HCT116 (cell line): Measurements from ENCODE around the gene IFRD2. TPM values are rescaled to one million over a fixed set of nuclear protein-coding genes. Genes with fewer than 3 reads are reported as not detected.
A peak's percentile ranks its signal among the peaks of the same experiment; 100 is the strongest.

Experiments used
- ATAC-seq: fragments of 200-7000 bp; cut with Tn5 transposase; 2 replicates; pipeline ENCODE4 v1.9.1; 2020; ENCODE audit warnings: mild to moderate bottlenecking, moderate library complexity
- BruUV-seq: library from RNA; stranded (reverse); fragments of 400-500 nt; replicated peaks from 2 replicates; lab custom pipeline; 2021; lab: Mats Ljungman, UMichigan
- CTCF ChIA-PET: fragments of 300-600 bp; sonication (Branson Sonifier 250); formaldehyde crosslinking; loops from one replicate; lab custom pipeline; 2021; ENCODE audit warnings: antibody characterized with exemption; lab: Charles Lee
- POLR2A ChIA-PET: fragments of 300-600, 350-600 bp; sonication (Branson Sonifier 250); formaldehyde crosslinking; loops from one replicate; lab custom pipeline; 2021; ENCODE audit warnings: antibody characterized with exemption; lab: Charles Lee
- RAD21 ChIA-PET, 2 experiments: fragments of 300-600 bp; sonication (Branson Sonifier 250); formaldehyde crosslinking; loops; one replicate each; lab custom pipeline; 2023; ENCODE audit warnings: low total read pairs in 2 of 2; ENCODE audit not compliant: uncharacterized antibody in 2 of 2, unreplicated experiment in 2 of 2, low non-redundant PET in 1 of 2; lab: Charles Lee
- DNase-seq: peaks from one replicate; pipeline ENCODE4 v3.0.0-alpha.2; 2010; ENCODE audit warnings: low read depth, low spot score
- H2AFZ ChIP-seq: fragments of 200-600 bp; shearing (Covaris generic), sonication (generic); 2 replicates; pipeline ENCODE4 v1.6.1; 2017; ENCODE audit warnings: low read depth, mixed run types, mixed read lengths, antibody characterized with exemption, low read length; ENCODE audit not compliant: poor library complexity, severe bottlenecking
- H3K27ac ChIP-seq: 2 replicates; pipeline ENCODE4 v1.5.1; 2012; ENCODE audit warnings: low read depth, low read length
- H3K27me3 ChIP-seq: fragments of 200-600 bp; sonication (generic); 2 replicates; pipeline ENCODE4 v1.6.1; 2016; ENCODE audit warnings: mixed run types, low read length, mixed read lengths; ENCODE audit not compliant: insufficient read depth
- H3K36me3 ChIP-seq, 2 experiments: fragments of 200-500 bp in 1 of 2; fragments of 200-600 bp in 1 of 2; sonication (Bioruptor generic) in 1 of 2; sonication (generic) in 1 of 2; 2 replicates each; pipeline versions ENCODE4 v1.5.1 to v1.6.1; 2014 to 2016; ENCODE audit warnings: low read length in 2 of 2, inconsistent platforms in 1 of 2, mixed read lengths in 1 of 2, mixed run types in 1 of 2; ENCODE audit not compliant: insufficient read depth in 2 of 2, control insufficient read depth in 1 of 2
- H3K4me1 ChIP-seq, 2 experiments: fragments of 200-600 bp in 1 of 2; sonication (generic) in 1 of 2; 2 replicates each; pipeline versions ENCODE4 v1.5.1 to v1.6.1; 2012 to 2017; ENCODE audit warnings: low read length in 2 of 2, inconsistent platforms in 1 of 2, mild to moderate bottlenecking in 1 of 2, mixed read lengths in 1 of 2, mixed run types in 1 of 2, moderate library complexity in 1 of 2; ENCODE audit not compliant: insufficient read depth in 2 of 2, control insufficient read depth in 1 of 2
- H3K4me2 ChIP-seq: fragments of 200-600 bp; sonication (generic); 2 replicates; pipeline ENCODE4 v1.6.1; 2017; ENCODE audit warnings: mixed run types, low read length, mixed read lengths
- H3K4me3 ChIP-seq, 2 experiments: fragments of 200-600 bp in 1 of 2; sonication (generic) in 1 of 2; replicated peaks in 1 of 2; 2 replicates each; pipeline ENCODE4 v1.5.1; 2011 to 2016; ENCODE audit warnings: low read length in 2 of 2, control low read depth in 1 of 2, low read depth in 1 of 2, mild to moderate bottlenecking in 1 of 2, mixed read lengths in 1 of 2, mixed run types in 1 of 2
- H3K79me2 ChIP-seq: fragments of 200-600 bp; sonication (generic); 2 replicates; pipeline ENCODE4 v1.6.1; 2017; ENCODE audit warnings: mild to moderate bottlenecking, mixed run types, low read length, moderate library complexity, mixed read lengths; ENCODE audit not compliant: insufficient read depth
- H3K9ac ChIP-seq: fragments of 200-600 bp; sonication (generic); 2 replicates; pipeline ENCODE4 v1.6.1; 2016; ENCODE audit warnings: low read length, mixed read lengths
- H3K9me2 ChIP-seq: fragments of 200-600 bp; sonication (generic), shearing (Covaris generic); 2 replicates; pipeline ENCODE4 v1.6.1; 2017; ENCODE audit warnings: mixed run types, mild to moderate bottlenecking, moderate library complexity; ENCODE audit not compliant: insufficient read depth
- H3K9me3 ChIP-seq, 2 experiments: fragments of 200-500 bp in 1 of 2; fragments of 200-600 bp in 1 of 2; sonication (Bioruptor generic) in 1 of 2; sonication (generic) in 1 of 2; 2 replicates each; pipeline ENCODE4 v1.6.1; 2014 to 2017; ENCODE audit warnings: low read length in 2 of 2, mixed read lengths in 2 of 2, inconsistent platforms in 1 of 2, low read depth in 1 of 2, mild to moderate bottlenecking in 1 of 2, mixed run types in 1 of 2, moderate library complexity in 1 of 2; ENCODE audit not compliant: control insufficient read depth in 1 of 2, insufficient read depth in 1 of 2
- H4K20me1 ChIP-seq: fragments of 200-600 bp; sonication (generic), shearing (Covaris generic); 2 replicates; pipeline ENCODE4 v1.6.1; 2017; ENCODE audit warnings: mixed run types, mild to moderate bottlenecking, moderate library complexity; ENCODE audit not compliant: insufficient read depth
- CBX3 ChIP-seq: IDR thresholded peaks from 2 replicates; pipeline ENCODE4 v1.6.1; 2012; ENCODE audit warnings: low read depth
- CEBPB ChIP-seq: IDR thresholded peaks from 2 replicates; pipeline ENCODE4 v1.6.1; 2012; ENCODE audit warnings: low read depth
- EGR1 ChIP-seq: IDR thresholded peaks from 2 replicates; pipeline ENCODE4 v1.6.1; 2012; ENCODE audit warnings: low read depth
- EZH2 ChIP-seq: fragments of 200-600 bp; sonication (generic); IDR thresholded peaks from 2 replicates; pipeline ENCODE4 v1.6.1; 2017; ENCODE audit warnings: antibody characterized with exemption, mixed run types
- FOSL1 ChIP-seq: IDR thresholded peaks from 2 replicates; pipeline ENCODE4 v1.6.1; 2012; ENCODE audit warnings: low read depth
- JUND ChIP-seq: IDR thresholded peaks from 2 replicates; pipeline ENCODE4 v1.6.1; 2012
- POLR2A ChIP-seq: IDR thresholded peaks from 2 replicates; pipeline ENCODE4 v1.7.0; 2011; ENCODE audit warnings: borderline replicate concordance; ENCODE audit not compliant: insufficient read depth, insufficient read length; ENCODE audit errors: extremely low read depth
- POLR2AphosphoS5 ChIP-seq: IDR thresholded peaks from 2 replicates; pipeline ENCODE4 v1.6.1; 2011; ENCODE audit warnings: mild to moderate bottlenecking, low read depth, low read length, moderate library complexity
- RAD21 ChIP-seq: IDR thresholded peaks from 2 replicates; pipeline ENCODE4 v1.6.1; 2012; ENCODE audit warnings: low read depth, mild to moderate bottlenecking
- SIN3A ChIP-seq: IDR thresholded peaks from 2 replicates; pipeline ENCODE4 v1.6.1; 2012; ENCODE audit warnings: low read depth
- SP1 ChIP-seq: IDR thresholded peaks from 2 replicates; pipeline ENCODE4 v1.6.1; 2012; ENCODE audit warnings: low read depth
- TCF7L2 ChIP-seq: IDR thresholded peaks from 2 replicates; pipeline ENCODE4 v1.7.0; 2011; ENCODE audit warnings: borderline replicate concordance, inconsistent platforms; ENCODE audit not compliant: insufficient read depth, insufficient read length; ENCODE audit errors: extremely low read depth
- YY1 ChIP-seq: IDR thresholded peaks from 2 replicates; pipeline ENCODE4 v1.6.1; 2011; ENCODE audit warnings: low read length, low read depth, moderate library complexity, mild to moderate bottlenecking; ENCODE audit not compliant: insufficient replicate concordance; ENCODE audit errors: extremely low read depth
- ZFX ChIP-seq: fragments of 450-650 bp; IDR thresholded peaks from 2 replicates; pipeline ENCODE4 v1.6.1; 2017
- ZNF274 ChIP-seq: fragments of 200-500 bp; sonication (Bioruptor generic); IDR thresholded peaks from 2 replicates; pipeline ENCODE4 v1.6.1; 2014; ENCODE audit warnings: mild to moderate bottlenecking, low read depth, low read length, inconsistent platforms
- intact Hi-C: fragments of 100-400 bp; cut with micrococcal nuclease; formaldehyde crosslinking; loops from 2 replicates; pipeline ENCODE4 v1.10.0; 2022
- total RNA-seq: library from RNA; stranded (reverse); gene quantifications from one replicate; pipeline ENCODE4 v1.2.1, GENCODE V29; 2021; ENCODE audit not compliant: unreplicated experiment
- TF ChIP-seq, protein P1 (sequence below): IDR thresholded peaks from 2 replicates; pipeline ENCODE4 v1.6.1; 2012
- TF ChIP-seq, protein P2 (sequence below): IDR thresholded peaks from 2 replicates; pipeline ENCODE4 v1.6.1; 2012; ENCODE audit warnings: low read depth
- TF ChIP-seq, protein P3 (sequence below), 3 experiments: fragments of 200-600 bp in 1 of 3; sonication (generic) in 1 of 3; IDR thresholded peaks in 2 of 3; conservative IDR thresholded peaks in 1 of 3; 2 replicates each; pipeline ENCODE4 v1.5.1; 2012 to 2017; ENCODE audit warnings: low read depth in 2 of 3, low read length in 2 of 3, antibody characterized with exemption in 1 of 3, borderline replicate concordance in 1 of 3, control low read depth in 1 of 3, mild to moderate bottlenecking in 1 of 3, mixed read lengths in 1 of 3, mixed run types in 1 of 3, moderate library complexity in 1 of 3; ENCODE audit not compliant: insufficient read depth in 1 of 3

IFRD2 gene
- total RNA-seq, 1 experiment from 2014 or later: 146 TPM

DNA sequence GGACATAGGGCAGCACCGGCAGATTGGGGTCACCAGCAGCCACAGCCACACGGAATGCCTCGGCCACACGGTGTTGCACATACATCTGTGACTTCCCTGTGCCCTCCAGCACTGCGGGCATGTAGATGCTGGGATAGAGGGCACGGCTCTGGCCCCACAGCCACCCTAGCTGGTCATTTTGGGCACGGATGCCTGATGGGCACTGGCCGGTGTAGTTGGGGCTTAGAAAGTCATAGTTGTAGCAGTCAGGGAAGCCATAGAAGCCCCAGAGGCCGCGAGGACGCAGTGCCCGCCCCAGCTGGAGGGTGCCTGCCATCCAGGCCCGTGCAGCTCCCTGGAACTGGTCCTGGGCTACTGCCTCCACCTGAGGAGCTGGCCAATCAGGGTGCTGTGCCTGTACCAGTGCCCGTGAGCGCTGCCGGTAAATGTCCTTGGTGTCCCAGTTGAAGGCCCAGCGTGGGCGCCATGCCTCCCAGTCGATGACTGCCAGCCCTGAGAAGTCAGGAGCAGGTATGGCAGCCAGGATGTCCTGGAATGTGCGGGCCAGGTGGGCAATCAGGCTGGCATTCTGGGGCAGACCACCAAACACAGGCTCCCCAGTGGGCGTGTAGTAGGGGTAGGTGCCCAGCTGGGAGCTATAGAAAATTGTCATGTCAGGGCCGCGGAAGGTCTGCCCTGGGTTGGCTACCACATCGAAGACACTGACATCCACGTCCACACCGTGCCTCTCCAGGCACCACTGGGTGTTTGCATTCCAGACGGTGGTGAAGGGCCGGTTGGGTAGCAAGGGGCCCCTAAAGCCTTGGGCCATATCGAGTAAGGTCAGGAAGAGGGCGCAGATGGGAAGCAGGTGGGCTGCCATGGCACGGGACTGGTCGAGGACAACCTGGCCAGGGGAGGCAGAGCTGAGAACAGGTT lies 10.1 kb upstream of the IFRD2 start:
- Histone ChIP-seq H3K27ac (peak overlapping the region; percentile 70), H3K4me1 (peaks cover 21 to 53% of the 10 kb centered on the region in 2 experiments), H3K79me2 (peaks cover 3% of the 10 kb centered on the region; the same call in 1 of the 2 replicates), H3K4me2 (peak overlapping the region; percentile 72), H2AFZ (no peak overlapping the region), H3K27me3 (no peaks in the 10 kb centered on the region), H4K20me1 (no peaks in the 10 kb centered on the region), H3K36me3 (no peaks in the 10 kb centered on the region), H3K4me3 (peak overlapping the region; percentile 27 to 37; a peak in 3 of 4 replicates), H3K9ac (peak overlapping the region; percentile 49; the same call in 1 of the 2 replicates), H3K9me2 (no peaks in the 10 kb centered on the region), H3K9me3 (no peaks in the 10 kb centered on the region)
- no peak for ATAC-seq
- intact Hi-C loops: loop anchor here (1.0 kb wide), 1 partner anchor 22 kb away; no protein-coding TSS in a partner anchor
- no TSS peak for BruUV-seq
- no peak for DNase-seq
- CTCF ChIA-PET: interaction anchor here (1.5 to 2.7 kb wide), 2 partner anchors 19 to 22 kb away, joined by 8 to 14 read pairs; no protein-coding TSS in a partner anchor
- POLR2A ChIA-PET: interaction anchor here (1.4 kb wide), 1 partner anchor 12 kb away, joined by 5 read pairs; no protein-coding TSS in a partner anchor
- RAD21 ChIA-PET: interaction anchor here in 1 of 2 experiments (0.5 kb wide), 1 partner anchor 290 kb away, joined by 3 read pairs; no protein-coding TSS in a partner anchor
- no peak for TF ChIP-seq POLR2AphosphoS5
- TF ChIP-seq, protein P1, sequence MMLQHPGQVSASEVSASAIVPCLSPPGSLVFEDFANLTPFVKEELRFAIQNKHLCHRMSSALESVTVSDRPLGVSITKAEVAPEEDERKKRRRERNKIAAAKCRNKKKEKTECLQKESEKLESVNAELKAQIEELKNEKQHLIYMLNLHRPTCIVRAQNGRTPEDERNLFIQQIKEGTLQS: no peak
- no peak for TF ChIP-seq JUND
- no peak for TF ChIP-seq SP1
- no peak for TF ChIP-seq FOSL1
- TF ChIP-seq CEBPB: no peak
- no peak for TF ChIP-seq ZNF274
- no peak for TF ChIP-seq YY1
- TF ChIP-seq, protein P2, sequence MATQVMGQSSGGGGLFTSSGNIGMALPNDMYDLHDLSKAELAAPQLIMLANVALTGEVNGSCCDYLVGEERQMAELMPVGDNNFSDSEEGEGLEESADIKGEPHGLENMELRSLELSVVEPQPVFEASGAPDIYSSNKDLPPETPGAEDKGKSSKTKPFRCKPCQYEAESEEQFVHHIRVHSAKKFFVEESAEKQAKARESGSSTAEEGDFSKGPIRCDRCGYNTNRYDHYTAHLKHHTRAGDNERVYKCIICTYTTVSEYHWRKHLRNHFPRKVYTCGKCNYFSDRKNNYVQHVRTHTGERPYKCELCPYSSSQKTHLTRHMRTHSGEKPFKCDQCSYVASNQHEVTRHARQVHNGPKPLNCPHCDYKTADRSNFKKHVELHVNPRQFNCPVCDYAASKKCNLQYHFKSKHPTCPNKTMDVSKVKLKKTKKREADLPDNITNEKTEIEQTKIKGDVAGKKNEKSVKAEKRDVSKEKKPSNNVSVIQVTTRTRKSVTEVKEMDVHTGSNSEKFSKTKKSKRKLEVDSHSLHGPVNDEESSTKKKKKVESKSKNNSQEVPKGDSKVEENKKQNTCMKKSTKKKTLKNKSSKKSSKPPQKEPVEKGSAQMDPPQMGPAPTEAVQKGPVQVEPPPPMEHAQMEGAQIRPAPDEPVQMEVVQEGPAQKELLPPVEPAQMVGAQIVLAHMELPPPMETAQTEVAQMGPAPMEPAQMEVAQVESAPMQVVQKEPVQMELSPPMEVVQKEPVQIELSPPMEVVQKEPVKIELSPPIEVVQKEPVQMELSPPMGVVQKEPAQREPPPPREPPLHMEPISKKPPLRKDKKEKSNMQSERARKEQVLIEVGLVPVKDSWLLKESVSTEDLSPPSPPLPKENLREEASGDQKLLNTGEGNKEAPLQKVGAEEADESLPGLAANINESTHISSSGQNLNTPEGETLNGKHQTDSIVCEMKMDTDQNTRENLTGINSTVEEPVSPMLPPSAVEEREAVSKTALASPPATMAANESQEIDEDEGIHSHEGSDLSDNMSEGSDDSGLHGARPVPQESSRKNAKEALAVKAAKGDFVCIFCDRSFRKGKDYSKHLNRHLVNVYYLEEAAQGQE: no peak
- TF ChIP-seq ZFX: no peak
- no peak for TF ChIP-seq RAD21
- TF ChIP-seq SIN3A: no peak
- no peak for TF ChIP-seq CBX3
- TF ChIP-seq TCF7L2: no peak
- TF ChIP-seq, protein P3, sequence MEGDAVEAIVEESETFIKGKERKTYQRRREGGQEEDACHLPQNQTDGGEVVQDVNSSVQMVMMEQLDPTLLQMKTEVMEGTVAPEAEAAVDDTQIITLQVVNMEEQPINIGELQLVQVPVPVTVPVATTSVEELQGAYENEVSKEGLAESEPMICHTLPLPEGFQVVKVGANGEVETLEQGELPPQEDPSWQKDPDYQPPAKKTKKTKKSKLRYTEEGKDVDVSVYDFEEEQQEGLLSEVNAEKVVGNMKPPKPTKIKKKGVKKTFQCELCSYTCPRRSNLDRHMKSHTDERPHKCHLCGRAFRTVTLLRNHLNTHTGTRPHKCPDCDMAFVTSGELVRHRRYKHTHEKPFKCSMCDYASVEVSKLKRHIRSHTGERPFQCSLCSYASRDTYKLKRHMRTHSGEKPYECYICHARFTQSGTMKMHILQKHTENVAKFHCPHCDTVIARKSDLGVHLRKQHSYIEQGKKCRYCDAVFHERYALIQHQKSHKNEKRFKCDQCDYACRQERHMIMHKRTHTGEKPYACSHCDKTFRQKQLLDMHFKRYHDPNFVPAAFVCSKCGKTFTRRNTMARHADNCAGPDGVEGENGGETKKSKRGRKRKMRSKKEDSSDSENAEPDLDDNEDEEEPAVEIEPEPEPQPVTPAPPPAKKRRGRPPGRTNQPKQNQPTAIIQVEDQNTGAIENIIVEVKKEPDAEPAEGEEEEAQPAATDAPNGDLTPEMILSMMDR (IDR thresholded peaks at IDR 0.05 in 2 of 3, conservative IDR thresholded peaks at IDR 0.05 in 1 of 3; ENCODE audit: borderline replicate concordance in 1 of 3, insufficient read depth in 1 of 3, low read depth in 2 of 3, low read length in 2 of 3): no peak
- TF ChIP-seq EGR1: no peak
- TF ChIP-seq EZH2: no peak
- no peak for TF ChIP-seq POLR2A
